ENCODE measurements around the gene ESRRB.

ESRRB gene

GRCh38 chr14:76352639-76353281, 23.2 kb upstream of the ESRRB start (continued):
- TF ChIP-seq ZNF449 (tag by site-specific recombination; IDR thresholded peaks at IDR 0.05) (no peak), ZBTB17 (tag by site-specific recombination; IDR thresholded peaks at IDR 0.05) (peak; percentile 45; the same call in 1 of the 2 replicates), ZNF701 (tag by site-specific recombination; IDR thresholded peaks at IDR 0.05) (no peak), ZNF391 (tag by site-specific recombination; IDR thresholded peaks at IDR 0.05; ENCODE audit: borderline replicate concordance, low read depth) (0 out of 2 replicates have a peak, but pooled peaks have one; percentile 16), ZXDB (tag by site-specific recombination; IDR thresholded peaks at IDR 0.05) (no peak), ZNF501 (tag by site-specific recombination; IDR thresholded peaks at IDR 0.05) (peak; percentile 33; the same call in 1 of the 2 replicates), YY2 (tag by site-specific recombination; IDR thresholded peaks at IDR 0.05) (no peak), ZNF621 (tag by site-specific recombination; IDR thresholded peaks at IDR 0.05) (no peak), FEZF1 (tag by site-specific recombination; IDR thresholded peaks at IDR 0.05) (no peak), CTCF (tag by site-specific recombination; IDR thresholded peaks at IDR 0.05) (peak; percentile 91), ZNF792 (tag by site-specific recombination; IDR thresholded peaks at IDR 0.05) (no peak), ZFP69B (tag by site-specific recombination; IDR thresholded peaks at IDR 0.05) (0 out of 2 replicates have a peak, but pooled peaks have one; percentile 17), ZFHX2 (tag by site-specific recombination; conservative IDR thresholded peaks at IDR 0.05) (peak; percentile 64), ZBTB8A (tag by site-specific recombination; IDR thresholded peaks at IDR 0.05) (peak; percentile 44; the same call in 1 of the 2 replicates), HIC1 (tag by site-specific recombination; IDR thresholded peaks at IDR 0.05) (0 out of 2 replicates have a peak, but pooled peaks have one; percentile 23), BCL11B (tag by site-specific recombination; IDR thresholded peaks at IDR 0.05; ENCODE audit: low read depth) (peak; percentile 91)

- Histone ChIP-seq H3K36me3 (ENCODE audit: control insufficient read depth in 2 of 2, insufficient read depth in 1 of 2, low read length in 2 of 2) (no peaks in the 10 kb centered on the region), H3K27ac (ENCODE audit: extremely low read depth, low read depth, low read length) (no peak overlapping the region), H3K4me3 (ENCODE audit: low read depth, low read length) (no peak overlapping the region), H3K9me3 (ENCODE audit: control insufficient read depth, insufficient read depth, low read depth, low read length) (no peaks in the 10 kb centered on the region), H3K4me1 (ENCODE audit: control insufficient read depth, insufficient read depth, low read length) (no peaks in the 10 kb centered on the region)
- TF ChIP-seq ZNF274 (IDR thresholded peaks at IDR 0.05; ENCODE audit: low read length) (no peak), ZNF274 (tag by site-specific recombination; IDR thresholded peaks at IDR 0.05; ENCODE audit: borderline replicate concordance) (no peak)
- ChIA-PET CTCF (interaction anchor here (3.9 kb wide), 1 partner anchor 304 kb away, joined by 34 read pairs; no protein-coding TSS in a partner anchor), POLR2A (no interaction called here)
Observed at GRCh38 chr14:76354310-76354709, 21.6 kb upstream of the ESRRB start.

- POLR2A ChIA-PET, result interaction anchor here (0.6 kb wide), 1 partner anchor 68 kb away, joined by 6 read pairs; no protein-coding TSS in a partner anchor
- no peak overlapping the region for H3K27ac ChIP-seq (ENCODE audit: extremely low read depth, low read depth, low read length)
- H3K4me1 ChIP-seq (ENCODE audit: control insufficient read depth, insufficient read depth, low read length), result no peaks in the 10 kb centered on the region
- CTCF ChIA-PET, result no interaction called here
- no peaks in the 10 kb centered on the region for H3K36me3 ChIP-seq (ENCODE audit: control insufficient read depth in 2 of 2, insufficient read depth in 1 of 2, low read length in 2 of 2)
- H3K9me3 ChIP-seq (ENCODE audit: control insufficient read depth, insufficient read depth, low read depth, low read length), result no peaks in the 10 kb centered on the region
- TF ChIP-seq ZNF558 (tag by site-specific recombination; IDR thresholded peaks at IDR 0.05) (no peak), ZNF10 (tag by site-specific recombination; IDR thresholded peaks at IDR 0.05) (no peak), ZNF654 (tag by site-specific recombination; IDR thresholded peaks at IDR 0.05; ENCODE audit: low read depth) (no peak), ZNF146 (tag by site-specific recombination; IDR thresholded peaks at IDR 0.05) (no peak), ZNF211 (tag by site-specific recombination; IDR thresholded peaks at IDR 0.05; ENCODE audit: low read depth) (no peak), KLF10 (tag by site-specific recombination; IDR thresholded peaks at IDR 0.05) (no peak), ZNF350 (tag by site-specific recombination; IDR thresholded peaks at IDR 0.05) (no peak), ZFHX2 (tag by site-specific recombination; conservative IDR thresholded peaks at IDR 0.05) (no peak), ZNF792 (tag by site-specific recombination; IDR thresholded peaks at IDR 0.05) (no peak), ZNF660 (tag by site-specific recombination; IDR thresholded peaks at IDR 0.05) (no peak), IKZF3 (tag by site-specific recombination; IDR thresholded peaks at IDR 0.05) (no peak), ZBTB21 (tag by site-specific recombination; IDR thresholded peaks at IDR 0.05) (no peak)
- no peak overlapping the region for H3K4me3 ChIP-seq (ENCODE audit: low read depth, low read length)
Observed at GRCh38 chr14:76355771-76356170, 20.2 kb upstream of the ESRRB start.
